K562 (cell line): ENCODE results near the gene KCNJ11. TPM values are rescaled to one million over a fixed set of nuclear protein-coding genes. Genes with fewer than 3 reads are reported as not detected.

Experiments used
- ATAC-seq: fragments of 200-7000 bp; cut with Tn5 transposase; 3 replicates; pipeline ENCODE4 v1.9.1; 2020; ENCODE audit warnings: moderate library complexity
- BruUV-seq: library from RNA; stranded (reverse); fragments of 400-500 nt; replicated peaks from 2 replicates; lab custom pipeline; 2021; lab: Mats Ljungman, UMichigan
- CTCF ChIA-PET: fragments of 300-600 bp; formaldehyde crosslinking; extraction: SDS; loops from one replicate; lab custom pipeline; 2021; ENCODE audit warnings: low intra/inter-chr PET ratio; lab: Yijun Ruan, JAX
- POLR2A ChIA-PET: fragments of 300-600, 350-650 bp; sonication (Branson Sonifier 250); formaldehyde crosslinking; extraction: SDS; loops from one replicate; lab custom pipeline; 2021; ENCODE audit warnings: antibody characterized with exemption, inconsistent platforms; lab: Yijun Ruan, JAX
- DNase-seq, 4 experiments: peaks; one replicate each; pipeline versions ENCODE4 v3.0.0 to v3.0.0-alpha.2; 2011 to 2018; ENCODE audit warnings: low spot score in 3 of 4, mixed read lengths in 3 of 4; ENCODE audit errors: extremely low read depth in 1 of 4
- FAIRE-seq: peaks from 2 replicates; lab custom pipeline; 2011; peaks lifted over from hg19 to GRCh38; lab: Jason Lieb, UNC
- H2AFZ ChIP-seq: 2 replicates; pipeline ENCODE4 v1.6.0; 2011; ENCODE audit warnings: low read depth, low read length, control low read depth, inconsistent platforms
- H3K27ac ChIP-seq: fragments of 200-600 bp; 3 replicates; pipeline ENCODE4 v1.8.0; 2011; ENCODE audit warnings: low read depth, mild to moderate bottlenecking, control low read depth, inconsistent platforms, low read length, moderate library complexity, mixed read lengths; ENCODE audit errors: extremely low read depth
- H3K27me3 ChIP-seq, 2 experiments: fragments of 300-600 bp in 1 of 2; 2 replicates in 1 of 2; 3 replicates in 1 of 2; pipeline versions ENCODE4 v1.6.0 to v1.8.0; 2011; ENCODE audit warnings: inconsistent platforms in 2 of 2, low read length in 2 of 2, mild to moderate bottlenecking in 1 of 2, mixed read lengths in 1 of 2, moderate library complexity in 1 of 2; ENCODE audit not compliant: control insufficient read depth in 2 of 2, insufficient read depth in 2 of 2
- H3K36me3 ChIP-seq: fragments of 300-600 bp; 3 replicates; pipeline ENCODE4 v1.8.0; 2011; ENCODE audit warnings: mild to moderate bottlenecking, low read length, inconsistent platforms; ENCODE audit not compliant: control insufficient read depth, insufficient read depth
- H3K4me1 ChIP-seq, 2 experiments: fragments of 200-600 bp in 1 of 2; replicated peaks in 1 of 2; 2 replicates in 1 of 2; 3 replicates in 1 of 2; pipeline versions ENCODE4 v1.5.1 to v1.8.0; 2011; ENCODE audit warnings: inconsistent platforms in 2 of 2, low read length in 2 of 2, mild to moderate bottlenecking in 1 of 2, mixed read lengths in 1 of 2, moderate library complexity in 1 of 2; ENCODE audit not compliant: control insufficient read depth in 2 of 2, insufficient read depth in 2 of 2
- H3K4me2 ChIP-seq: 2 replicates; pipeline ENCODE4 v1.6.1; 2011; ENCODE audit warnings: low read length, control low read depth, inconsistent platforms, mixed read lengths; ENCODE audit not compliant: insufficient read depth
- H3K4me3 ChIP-seq: fragments of 200-600 bp; sonication (generic), shearing (Covaris generic); 2 replicates; pipeline ENCODE4 v1.5.1; 2016; ENCODE audit warnings: control low read depth, inconsistent platforms
- H3K79me2 ChIP-seq: fragments of 200-600 bp; 3 replicates; pipeline ENCODE4 v1.8.0; 2011; ENCODE audit warnings: low read length, inconsistent platforms; ENCODE audit not compliant: control insufficient read depth, insufficient read depth
- H3K9ac ChIP-seq, 2 experiments: 2 replicates each; pipeline versions ENCODE4 v1.6.0 to v1.6.1; 2011; ENCODE audit warnings: low read depth in 2 of 2, low read length in 2 of 2, control low read depth in 1 of 2, inconsistent platforms in 1 of 2, mild to moderate bottlenecking in 1 of 2, mixed read lengths in 1 of 2; ENCODE audit not compliant: insufficient read depth in 1 of 2
- H3K9me1 ChIP-seq: one replicate; pipeline ENCODE4 v1.6.0; 2011; ENCODE audit warnings: inconsistent platforms, mild to moderate bottlenecking, low read length, moderate library complexity; ENCODE audit not compliant: control insufficient read depth, insufficient read depth
- H3K9me3 ChIP-seq: replicated peaks from 2 replicates; pipeline ENCODE4 v1.5.1; 2011; ENCODE audit warnings: low read depth, low read length, inconsistent platforms; ENCODE audit not compliant: control insufficient read depth, insufficient read depth
- H4K20me1 ChIP-seq: replicated peaks from 2 replicates; pipeline ENCODE4 v1.6.1; 2011; ENCODE audit warnings: low read length, inconsistent platforms, mixed read lengths; ENCODE audit not compliant: control insufficient read depth, insufficient read depth
- BRD4 ChIP-seq: fragments of 200-600 bp; sonication (generic); IDR thresholded peaks from 2 replicates; pipeline ENCODE4 v1.6.1; 2017; ENCODE audit warnings: inconsistent platforms
- EP300 ChIP-seq: IDR thresholded peaks from 2 replicates; pipeline ENCODE4 v1.6.1; 2012; ENCODE audit warnings: low read length, improper control_type of control experiment
- FOXA3 ChIP-seq, 2 experiments: fragments of 450-650 bp in 1 of 2; sonication (generic) in 1 of 2; formaldehyde crosslinking; IDR thresholded peaks in 1 of 2; conservative IDR thresholded peaks in 1 of 2; 2 replicates each; pipeline versions ENCODE4 v1.4.0 to v1.8.0; 2020 to 2022; ENCODE audit warnings: mild to moderate bottlenecking in 2 of 2, missing genetic modification reagents in 1 of 2
- FOXO4 ChIP-seq: fragments of 450-650 bp; formaldehyde crosslinking; IDR thresholded peaks from 2 replicates; pipeline ENCODE4 v1.4.0; 2020; ENCODE audit warnings: mild to moderate bottlenecking, moderate library complexity
- HNRNPLL ChIP-seq: fragments of 200-400 bp; formaldehyde crosslinking; IDR thresholded peaks from 2 replicates; pipeline ENCODE4 v1.6.1; 2017; ENCODE audit warnings: low read length, low read depth, mild to moderate bottlenecking; ENCODE audit not compliant: poor library complexity, severe bottlenecking
- KLF16 ChIP-seq: IDR thresholded peaks from 2 replicates; pipeline ENCODE4 v1.6.1; 2016; ENCODE audit warnings: antibody characterized with exemption
- LARP7 ChIP-seq: fragments of 450-650 bp; IDR thresholded peaks from 2 replicates; pipeline ENCODE4 v1.6.1; 2016
- MNT ChIP-seq, 2 experiments: fragments of 450-650 bp; conservative IDR thresholded peaks; 2 replicates each; pipeline ENCODE4 v1.6.1; 2017; ENCODE audit warnings: mild to moderate bottlenecking in 2 of 2, moderate library complexity in 2 of 2
- NCOA6 ChIP-seq: fragments of 450-650 bp; IDR thresholded peaks from 2 replicates; pipeline ENCODE4 v1.6.1; 2017; ENCODE audit warnings: mild to moderate bottlenecking
- POLR2B ChIP-seq: fragments of 450-650 bp; IDR thresholded peaks from 2 replicates; pipeline ENCODE4 v1.6.1; 2018; ENCODE audit warnings: low read depth; ENCODE audit not compliant: partially characterized antibody
- SNRNP70 ChIP-seq: fragments of 200-400 bp; formaldehyde crosslinking; optimal IDR thresholded peaks from 2 replicates; pipeline ENCODE3; 2017; ENCODE audit warnings: low read depth, low read length
- SOX6 ChIP-seq: fragments of 450-650 bp; IDR thresholded peaks from 2 replicates; pipeline ENCODE4 v1.6.1; 2014; ENCODE audit warnings: mild to moderate bottlenecking
- SRSF3 ChIP-seq: fragments of 200-400 bp; formaldehyde crosslinking; IDR thresholded peaks from 2 replicates; pipeline ENCODE4 v1.6.1; 2016; ENCODE audit warnings: mild to moderate bottlenecking, low read length, moderate library complexity; ENCODE audit not compliant: insufficient read depth
- THAP12 ChIP-seq: fragments of 250-450 bp; sonication (Bioruptor Pico); IDR thresholded peaks from 2 replicates; pipeline ENCODE4 v1.9.0; 2021; ENCODE audit warnings: mild to moderate bottlenecking, inconsistent platforms
- ZNF134 ChIP-seq: fragments of 250-450 bp; sonication (Bioruptor Pico); conservative IDR thresholded peaks from 2 replicates; pipeline ENCODE4 v1.4.0; 2020
- ZNF311 ChIP-seq: fragments of 250-450 bp; sonication (Bioruptor Pico); IDR thresholded peaks from 2 replicates; pipeline ENCODE4 v1.4.0; 2020; ENCODE audit warnings: mild to moderate bottlenecking, moderate library complexity
- ZNF778 ChIP-seq: fragments of 450-650 bp; formaldehyde crosslinking; IDR thresholded peaks from 2 replicates; pipeline ENCODE4 v1.4.0; 2020; ENCODE audit warnings: mild to moderate bottlenecking, moderate library complexity
- WGBS: fragments of 100-300 bp; shearing (Covaris generic); methylation state at CpG from one replicate; pipeline ENCODE4 v1.1.6; 2016; ENCODE audit warnings: low coverage, mixed read lengths; ENCODE audit not compliant: insufficient coverage; ENCODE audit errors: missing lambda C conversion rate; 5-methylcytosine and 5-hydroxymethylcytosine counted together
- in situ Hi-C: fragments of 300-500 bp; cut with MboI; formaldehyde crosslinking; loops from 4 replicates; pipeline ENCODE4 v1.15.0; 2018; ENCODE audit warnings: inconsistent platforms, mixed read lengths
- intact Hi-C: fragments of 100-400 bp; cut with micrococcal nuclease; formaldehyde crosslinking; loops from 2 replicates; pipeline ENCODE4 v1.14.2; 2022
- polyA plus RNA-seq, 8 experiments: library from polyadenylated mRNA; depleted of rRNA in 4 of 8; stranded (reverse) in 5 of 8; unstranded in 3 of 8; fragments of >200 nt; fragmentation: Nextera tagmentation in 2 of 8; fragmentation: Illumina TruSeq in 1 of 8; extraction: Ambion mirVana in 2 of 8; extraction: Trizol in 1 of 8; gene quantifications; 2 replicates each; pipeline versions ENCODE4 v1.2.1 to v1.2.3, GENCODE V29; 2011 to 2014; ENCODE audit warnings: inconsistent platforms in 1 of 8, missing spikeins in 1 of 8
- total RNA-seq, 7 experiments: library from RNA; depleted of rRNA in 6 of 7; stranded (reverse); fragments of >200 nt in 6 of 7; fragmentation: Illumina TruSeq in 2 of 7; extraction: Trizol in 2 of 7; gene quantifications; 2 replicates each; pipeline versions ENCODE4 v1.2.1 to v1.2.3, GENCODE V29; 2011 to 2021; ENCODE audit warnings: low replicate concordance in 1 of 7

The KCNJ11 gene
- total and polyA plus RNA-seq, 9 of the 15 experiments (the other 6 are each of a cell fraction or from before 2014, with no cell fraction given), result 0.54 to 3.7 (median 0.86) TPM; not detected in 2

GRCh38 chr11:17382046-17382728, 6.3 kb downstream of the KCNJ11 start:
- DNase-seq, result no peak
- CTCF ChIA-PET, result no interaction called here
- H3K79me2 ChIP-seq, result no peaks in the 10 kb centered on the region
- WGBS, result 67% methylated on average over 6 of the region's 8 CpGs
- no peak overlapping the region for H2AFZ ChIP-seq
- in situ Hi-C loops, result no loop called here
- ATAC-seq, result no peak
- no TSS peak for BruUV-seq
- H3K4me3 ChIP-seq, result no peak overlapping the region
- no peak for FAIRE-seq
- H3K9ac ChIP-seq, result 0 out of 4 replicates have a peak overlapping the region, but pooled peaks of 1 of the 2 experiments have one; percentile 28
- no peak overlapping the region for H3K4me2 ChIP-seq
- no peak for TF ChIP-seq ZNF778
- no peak for TF ChIP-seq EP300
- no peak for TF ChIP-seq NCOA6
- no peak for TF ChIP-seq MNT (conservative IDR thresholded peaks at IDR 0.05)
- no peak for TF ChIP-seq FOXA3 (CRISPR knock-in tag; conservative IDR thresholded peaks at IDR 0.05 in 1 of 2, IDR thresholded peaks at IDR 0.05 in 1 of 2)
- no peak for TF ChIP-seq POLR2B
- TF ChIP-seq LARP7, result no peak
- TF ChIP-seq SOX6, result no peak
- TF ChIP-seq HNRNPLL, result no peak
- no peak for TF ChIP-seq SNRNP70
- no peak for TF ChIP-seq KLF16
- no peak for TF ChIP-seq FOXO4 (CRISPR knock-in tag)
- TF ChIP-seq ZNF134, result no peak
- no peak for TF ChIP-seq ZNF311 (CRISPR knock-in tag)
- no peak for TF ChIP-seq THAP12
- TF ChIP-seq BRD4, result no peak
- TF ChIP-seq SRSF3, result no peak
- TF ChIP-seq, all 486 proteins: peak for 0
- H3K9me3 ChIP-seq, result no peaks in the 10 kb centered on the region
- POLR2A ChIA-PET, result interaction anchor here (0.6 to 1.3 kb wide), 3 partner anchors 32 to 96 kb away, joined by 3 to 5 read pairs (median 3); no protein-coding TSS in a partner anchor
- intact Hi-C loops, result loop anchor here (2.0 kb wide), 1 partner anchor 151 kb away; no protein-coding TSS in a partner anchor
- H3K4me1 ChIP-seq, result peaks cover 2 to 13% of the 10 kb centered on the region in 2 experiments; a peak in 3 of 5 replicates
- peaks cover 5% of the 10 kb centered on the region for H3K9me1 ChIP-seq
- H3K27me3 ChIP-seq, result no peaks in the 10 kb centered on the region
- H3K27ac ChIP-seq, result no peak overlapping the region
- H3K36me3 ChIP-seq, result peaks cover 36% of the 10 kb centered on the region; the same call in 2 of the 3 replicates
- H4K20me1 ChIP-seq, result peaks cover 11% of the 10 kb centered on the region
